Gastrocnemius medialis (tissue), 4 donors: ENCODE measurements around the gene CAPN13. TPM values are rescaled to one million over a fixed set of nuclear protein-coding genes. Genes with fewer than 3 reads are reported as not detected.

ENCODE experiments used
- ATAC-seq, 2 donors: fragments of 150-250 bp; one replicate each; pipeline ENCODE4 v1.9.1; 2016
- DNase-seq, 2 donors: peaks; one replicate each; pipeline ENCODE4 v3.0.0-alpha.2; 2019
- H3K27ac ChIP-seq, 4 donors: fragments of 200-600 bp; sonication (generic); 1 replicate in 1 of 4; 2 replicates in 3 of 4; pipeline ENCODE4 v1.5.1; 2016 to 2018; ENCODE audit warnings: mild to moderate bottlenecking in 2 of 4, moderate library complexity in 1 of 4
- H3K27me3 ChIP-seq, 3 donors: fragments of 200-600 bp; sonication (generic) in 2 of 3; 1 replicate in 1 of 3; 2 replicates in 2 of 3; pipeline versions ENCODE4 v1.5.1 to v1.6.0; 2016 to 2019; ENCODE audit warnings: mild to moderate bottlenecking in 1 of 3, moderate library complexity in 1 of 3
- H3K36me3 ChIP-seq, 2 donors: fragments of 200-600 bp; sonication (generic) in 1 of 2; one replicate each; pipeline ENCODE4 v1.5.1; 2017 to 2018
- H3K4me1 ChIP-seq, 2 donors: fragments of 200-600 bp; sonication (generic) in 1 of 2; one replicate each; pipeline ENCODE4 v1.5.1; 2016 to 2017; ENCODE audit warnings: mild to moderate bottlenecking in 2 of 2
- H3K4me3 ChIP-seq, 4 donors: fragments of 200-600 bp; sonication (generic) in 3 of 4; 1 replicate in 1 of 4; 2 replicates in 3 of 4; pipeline ENCODE4 v1.5.1; 2016 to 2019; ENCODE audit warnings: mild to moderate bottlenecking in 2 of 4
- H3K9me3 ChIP-seq, 3 donors: fragments of 200-600 bp; sonication (generic) in 2 of 3; 1 replicate in 1 of 3; 2 replicates in 2 of 3; pipeline ENCODE4 v1.5.1; 2016 to 2019
- CTCF ChIP-seq, 5 experiments: fragments of 450-650 bp in 3 of 5; fragments of 200-600 bp in 2 of 5; sonication (generic) in 2 of 5; IDR thresholded peaks in 4 of 5; conservative IDR thresholded peaks in 1 of 5; 1 replicate in 4 of 5; 2 replicates in 1 of 5; pipeline ENCODE4 v1.5.1; 2016 to 2019; ENCODE audit warnings: antibody characterized with exemption in 5 of 5, mild to moderate bottlenecking in 3 of 5, moderate library complexity in 3 of 5
- POLR2A ChIP-seq, 2 donors: fragments of 450-650 bp; IDR thresholded peaks; one replicate each; pipeline ENCODE4 v1.6.1; 2017; ENCODE audit warnings: antibody characterized with exemption in 2 of 2, mild to moderate bottlenecking in 2 of 2, moderate library complexity in 2 of 2
- in situ Hi-C, 4 donors: fragments of 200-750 bp; cut with MboI; loops; one replicate each; pipeline versions ENCODE4 v1.15.0 to v1.8.0; 2017; ENCODE audit warnings: low sequenced_read_pairs in 4 of 4
- intact Hi-C: fragments of 100-400 bp; cut with DNase I; formaldehyde crosslinking; loops from one replicate; pipeline ENCODE4 v1.15.1; 2023; ENCODE audit warnings: low total_unique reads
- total RNA-seq, 4 donors: library from RNA; depleted of rRNA; stranded (reverse); fragments of >200 nt; gene quantifications; one replicate each; pipeline versions ENCODE4 v1.1.0 to v1.2.3, GENCODE V29; 2016

CAPN13 gene
- total RNA-seq, 4 donors from 2014 or later = 0.53 TPM; not detected in 3

DNA sequence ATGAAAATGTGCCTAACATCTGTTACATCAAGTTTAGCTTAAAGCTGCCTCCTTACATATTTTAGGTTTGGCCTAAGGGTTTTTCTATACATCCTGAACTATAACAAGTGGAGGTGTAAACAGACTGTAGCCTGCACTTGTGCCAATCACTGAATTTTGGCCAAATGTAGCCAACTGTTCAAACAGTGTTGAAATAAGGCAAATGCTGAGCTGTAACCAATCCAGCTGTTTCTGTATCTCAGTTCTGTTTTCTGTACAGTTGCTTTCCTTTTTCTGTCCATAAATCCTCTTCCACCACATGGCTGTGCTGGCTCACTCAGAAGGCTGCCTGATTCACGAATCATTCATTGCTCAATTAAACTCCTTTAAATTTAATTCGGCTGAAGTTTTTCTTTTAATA, 19.2 kb upstream of the CAPN13 start:
- Histone ChIP-seq H3K27me3 (no peaks in the 10 kb centered on the region), H3K4me1 (no peaks in the 10 kb centered on the region), H3K36me3 (no peaks in the 10 kb centered on the region), H3K4me3 (no peak overlapping the region), H3K9me3 (no peaks in the 10 kb centered on the region), H3K27ac (no peak overlapping the region)
- DNase-seq (no peak), ATAC-seq (no peak)
- in situ Hi-C loops = no loop called here
- TF ChIP-seq CTCF (IDR thresholded peaks at IDR 0.05 in 4 of 5, conservative IDR thresholded peaks at IDR 0.05 in 1 of 5) (no peak), POLR2A (IDR thresholded peaks at IDR 0.05) (no peak)
- intact Hi-C loops = no loop called here

DNA sequence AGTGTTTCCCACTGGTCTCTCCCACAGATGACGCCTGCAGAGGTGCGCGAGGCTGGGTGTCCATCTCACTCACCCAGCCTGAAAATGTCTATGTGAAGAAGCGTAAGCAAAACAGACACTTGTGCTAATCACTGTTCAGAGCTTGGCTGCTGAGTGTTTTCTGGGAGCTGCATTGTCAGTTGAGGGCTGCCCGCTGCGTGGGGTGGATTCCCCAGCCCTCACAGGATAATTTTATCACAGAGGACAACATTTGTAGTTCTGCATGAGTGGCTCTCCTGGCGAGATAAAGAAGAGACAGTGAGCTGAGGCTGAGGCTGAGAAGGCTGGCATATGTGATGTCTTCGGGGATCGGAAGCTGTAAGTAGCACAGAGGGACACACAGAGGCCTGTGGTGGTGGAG, 16.2 kb upstream of the CAPN13 start:
- Histone ChIP-seq H3K9me3 (no peaks in the 10 kb centered on the region), H3K27ac (no peak overlapping the region), H3K27me3 (no peaks in the 10 kb centered on the region), H3K4me1 (no peaks in the 10 kb centered on the region), H3K4me3 (no peak overlapping the region), H3K36me3 (no peaks in the 10 kb centered on the region)
- no peak for DNase-seq
- ATAC-seq = no peak
- no peak for TF ChIP-seq POLR2A (IDR thresholded peaks at IDR 0.05)
- TF ChIP-seq CTCF (IDR thresholded peaks at IDR 0.05 in 4 of 5, conservative IDR thresholded peaks at IDR 0.05 in 1 of 5) = no peak
- intact Hi-C loops = no loop called here
- in situ Hi-C loops = no loop called here

GRCh38 chr2:30821960-30822359, 14.7 kb upstream of the CAPN13 start:
- H3K27ac ChIP-seq = no peak overlapping the region
- H3K4me1 ChIP-seq = no peaks in the 10 kb centered on the region
- H3K9me3 ChIP-seq = no peaks in the 10 kb centered on the region
- intact Hi-C loops = no loop called here
- no peaks in the 10 kb centered on the region for H3K27me3 ChIP-seq
- H3K4me3 ChIP-seq = no peak overlapping the region
- in situ Hi-C loops = no loop called here
- TF ChIP-seq CTCF (IDR thresholded peaks at IDR 0.05 in 4 of 5, conservative IDR thresholded peaks at IDR 0.05 in 1 of 5) (no peak), POLR2A (IDR thresholded peaks at IDR 0.05) (no peak)
- DNase-seq (no peak), ATAC-seq (no peak)
- H3K36me3 ChIP-seq = no peaks in the 10 kb centered on the region

GRCh38 chr2:30820381-30821055, 13.3 kb upstream of the CAPN13 start:
- Histone ChIP-seq H3K36me3 (no peaks in the 10 kb centered on the region), H3K4me1 (no peaks in the 10 kb centered on the region), H3K27me3 (no peaks in the 10 kb centered on the region), H3K27ac (no peak overlapping the region), H3K9me3 (no peaks in the 10 kb centered on the region), H3K4me3 (no peak overlapping the region)
- TF ChIP-seq POLR2A (IDR thresholded peaks at IDR 0.05) = no peak
- TF ChIP-seq CTCF (IDR thresholded peaks at IDR 0.05 in 4 of 5, conservative IDR thresholded peaks at IDR 0.05 in 1 of 5) = no peak
- no peak for ATAC-seq
- intact Hi-C loops (no loop called here), in situ Hi-C loops (no loop called here)
- DNase-seq = no peak

DNA sequence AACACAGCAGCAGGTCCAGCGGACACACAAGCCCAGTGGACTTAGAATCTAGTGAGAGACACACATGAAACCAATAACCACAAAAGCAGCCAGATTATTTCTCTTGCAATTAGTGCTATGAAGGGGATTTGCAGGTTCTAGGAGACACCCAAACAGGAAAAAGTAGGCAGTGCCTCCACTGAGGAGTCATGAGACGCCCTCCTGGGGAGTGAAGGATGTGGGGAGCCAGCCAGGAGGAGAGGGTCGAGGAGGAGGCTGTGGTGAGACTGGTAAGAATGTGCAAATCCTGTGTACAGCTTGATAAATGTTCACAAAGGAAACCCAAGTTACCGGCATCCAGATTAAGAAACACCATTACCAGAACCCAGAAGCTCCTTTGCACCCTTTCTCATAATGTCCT, 2.7 kb upstream of the CAPN13 start:
- no peaks in the 10 kb centered on the region for H3K4me1 ChIP-seq
- H3K27me3 ChIP-seq = peaks cover 0 to 4% (median 0%) of the 10 kb centered on the region in 3 donors
- DNase-seq (no peak), ATAC-seq (no peak)
- intact Hi-C loops (no loop called here), in situ Hi-C loops (no loop called here)
- no peak overlapping the region for H3K27ac ChIP-seq
- H3K36me3 ChIP-seq = no peaks in the 10 kb centered on the region
- TF ChIP-seq POLR2A (IDR thresholded peaks at IDR 0.05) (no peak), CTCF (IDR thresholded peaks at IDR 0.05 in 4 of 5, conservative IDR thresholded peaks at IDR 0.05 in 1 of 5) (no peak)
- no peaks in the 10 kb centered on the region for H3K9me3 ChIP-seq
- H3K4me3 ChIP-seq = no peak overlapping the region
